GM23338 (cell line): ENCODE results near the gene PPHLN1. TPM values are rescaled to one million over a fixed set of nuclear protein-coding genes. Genes with fewer than 3 reads are reported as not detected.

Experiments used
- ATAC-seq: fragments of 200-7000 bp; cut with Tn5 transposase; 3 replicates; pipeline ENCODE4 v1.9.1; 2020
- DNase-seq: peaks from one replicate; pipeline ENCODE4 v3.0.0-alpha.2; 2015; ENCODE audit warnings: low spot score
- H2AFZ ChIP-seq: fragments of 200-600 bp; sonication (generic); 2 replicates; pipeline ENCODE4 v1.8.0; 2016; ENCODE audit warnings: antibody characterized with exemption, mild to moderate bottlenecking, moderate library complexity
- H3F3A ChIP-seq: fragments of 200-600 bp; sonication (generic); replicated peaks from 2 replicates; pipeline ENCODE4 v1.8.0; 2017; ENCODE audit warnings: antibody characterized with exemption, mixed run types, low read depth
- H3K27ac ChIP-seq: fragments of 200-600 bp; sonication (generic); 2 replicates; pipeline ENCODE4 v1.6.1; 2016; ENCODE audit warnings: low read depth
- H3K27me3 ChIP-seq: fragments of 200-600 bp; sonication (generic); 2 replicates; pipeline ENCODE4 v1.8.0; 2016; ENCODE audit warnings: mild to moderate bottlenecking, mixed run types, moderate library complexity; ENCODE audit not compliant: insufficient read depth
- H3K36me3 ChIP-seq: fragments of 200-600 bp; sonication (generic); 2 replicates; pipeline ENCODE4 v1.8.0; 2016; ENCODE audit warnings: mild to moderate bottlenecking; ENCODE audit not compliant: insufficient read depth
- H3K4me1 ChIP-seq: fragments of 200-600 bp; sonication (generic); 2 replicates; pipeline ENCODE4 v1.8.0; 2016; ENCODE audit warnings: mild to moderate bottlenecking, moderate library complexity; ENCODE audit not compliant: insufficient read depth
- H3K4me2 ChIP-seq: fragments of 200-600 bp; sonication (generic); 2 replicates; pipeline ENCODE4 v1.7.1; 2017; ENCODE audit warnings: mixed run types
- H3K4me3 ChIP-seq: fragments of 200-600 bp; sonication (generic); 2 replicates; pipeline ENCODE4 v1.6.1; 2016; ENCODE audit warnings: mixed run types
- H3K79me2 ChIP-seq: fragments of 200-600 bp; sonication (generic); replicated peaks from 2 replicates; pipeline ENCODE4 v1.8.0; 2017; ENCODE audit warnings: mild to moderate bottlenecking; ENCODE audit not compliant: insufficient read depth
- H3K9me2 ChIP-seq: fragments of 200-600 bp; sonication (generic); 2 replicates; pipeline ENCODE4 v1.8.0; 2017; ENCODE audit not compliant: insufficient read depth
- H4K20me1 ChIP-seq: fragments of 200-600 bp; sonication (generic); replicated peaks from 2 replicates; pipeline ENCODE4 v1.8.0; 2017; ENCODE audit warnings: mild to moderate bottlenecking; ENCODE audit not compliant: insufficient read depth
- H3K27ac Mint-ChIP-seq: 2 replicates; pipeline ENCODE4 v1.8.0; 2020; ENCODE audit warnings: inconsistent platforms, mild to moderate bottlenecking, moderate library complexity, mixed read lengths
- H3K27me3 Mint-ChIP-seq: 3 replicates; pipeline ENCODE4 v1.8.0; 2022; ENCODE audit warnings: low read depth, mild to moderate bottlenecking, moderate library complexity, mixed read lengths, inconsistent platforms; ENCODE audit not compliant: insufficient read depth, poor library complexity
- H3K36me3 Mint-ChIP-seq: 3 replicates; pipeline ENCODE4 v1.8.0; 2021; ENCODE audit warnings: low read depth, mild to moderate bottlenecking, inconsistent platforms, moderate library complexity, mixed read lengths
- H3K4me1 Mint-ChIP-seq: 3 replicates; pipeline ENCODE4 v1.8.0; 2020; ENCODE audit warnings: mild to moderate bottlenecking, inconsistent platforms, mixed read lengths
- H3K4me3 Mint-ChIP-seq: 3 replicates; pipeline ENCODE4 v1.8.0; 2021; ENCODE audit warnings: moderate library complexity, mild to moderate bottlenecking, inconsistent platforms, mixed read lengths
- H3K9me3 Mint-ChIP-seq: 3 replicates; pipeline ENCODE4 v1.8.0; 2020; ENCODE audit warnings: moderate library complexity, mild to moderate bottlenecking, inconsistent platforms, mixed read lengths
- CREB1 ChIP-seq: fragments of 250-450 bp; sonication (Bioruptor Pico); IDR thresholded peaks from 2 replicates; pipeline ENCODE4 v1.5.0; 2020; ENCODE audit warnings: low read depth, mild to moderate bottlenecking, moderate library complexity
- CTCF ChIP-seq, 2 experiments: fragments of 200-600 bp in 1 of 2; sonication (generic) in 1 of 2; conservative IDR thresholded peaks; 2 replicates each; pipeline versions ENCODE4 v1.5.1 to v1.6.1; 2016 to 2017; ENCODE audit warnings: antibody characterized with exemption in 2 of 2, low read depth in 2 of 2, mild to moderate bottlenecking in 2 of 2, moderate library complexity in 1 of 2
- ETS1 ChIP-seq: IDR thresholded peaks from 2 replicates; pipeline ENCODE4 v1.6.1; 2016; ENCODE audit warnings: antibody characterized with exemption
- EZH2 ChIP-seq: fragments of 200-600 bp; sonication (generic); IDR thresholded peaks from one replicate; pipeline ENCODE4 v1.8.0; 2017; ENCODE audit warnings: antibody characterized with exemption, mild to moderate bottlenecking, low read depth; ENCODE audit not compliant: unreplicated experiment
- EZH2phosphoT487 ChIP-seq: fragments of 200-600 bp; sonication (generic); IDR thresholded peaks from one replicate; pipeline ENCODE4 v1.8.1; 2018; ENCODE audit warnings: antibody characterized with exemption; ENCODE audit not compliant: unreplicated experiment
- JUNB ChIP-seq: IDR thresholded peaks from one replicate; pipeline ENCODE4 v1.6.1; 2016; ENCODE audit warnings: antibody characterized with exemption; ENCODE audit not compliant: unreplicated experiment
- NANOG ChIP-seq: IDR thresholded peaks from 2 replicates; pipeline ENCODE4 v1.6.1; 2016; ENCODE audit warnings: antibody characterized with exemption, borderline replicate concordance
- POLR2AphosphoS5 ChIP-seq: IDR thresholded peaks from 2 replicates; pipeline ENCODE4 v1.6.1; 2016; ENCODE audit warnings: antibody characterized with exemption, low read depth
- REST ChIP-seq: IDR thresholded peaks from one replicate; pipeline ENCODE4 v1.6.1; 2018; ENCODE audit warnings: antibody characterized with exemption; ENCODE audit not compliant: unreplicated experiment
- STAT1 ChIP-seq: IDR thresholded peaks from one replicate; pipeline ENCODE4 v1.6.1; 2016; ENCODE audit warnings: antibody characterized with exemption; ENCODE audit not compliant: unreplicated experiment
- ZNF114 ChIP-seq: fragments of 250-450 bp; sonication (Bioruptor Pico); IDR thresholded peaks from 2 replicates; pipeline ENCODE4 v1.5.0; 2020; ENCODE audit warnings: mild to moderate bottlenecking, moderate library complexity
- ZNF331 ChIP-seq: fragments of 250-450 bp; sonication (Bioruptor Pico); IDR thresholded peaks from 2 replicates; pipeline ENCODE4 v1.5.0; 2020; ENCODE audit warnings: low read depth, mild to moderate bottlenecking, moderate library complexity
- ZNF462 ChIP-seq: fragments of 250-450 bp; sonication (Bioruptor Pico); IDR thresholded peaks from 2 replicates; pipeline ENCODE4 v1.5.0; 2020; ENCODE audit warnings: mild to moderate bottlenecking, moderate library complexity
- polyA plus RNA-seq: library from polyadenylated mRNA; unstranded; fragments of >200 nt; fragmentation: Nextera tagmentation; extraction: Ambion mirVana; gene quantifications from 2 replicates; pipeline ENCODE4 v1.2.1, GENCODE V29; 2016
- total RNA-seq: library from RNA; depleted of rRNA; stranded (reverse); fragments of >200 nt; shearing (Covaris generic); gene quantifications from 2 replicates; pipeline ENCODE4 v1.2.3, GENCODE V29; 2014

The PPHLN1 gene
- total and polyA plus RNA-seq, 2 experiments from 2014 or later = 93.0 to 103 TPM

- Histone ChIP-seq H2AFZ (no peak overlapping the region), H3F3A (no peaks in the 10 kb centered on the region), H3K79me2 (no peaks in the 10 kb centered on the region), H3K27me3 (no peaks in the 10 kb centered on the region), H3K4me3 (no peak overlapping the region), H3K27ac (no peak overlapping the region), H3K9me2 (no peaks in the 10 kb centered on the region), H3K4me1 (no peaks in the 10 kb centered on the region), H3K36me3 (no peaks in the 10 kb centered on the region), H3K4me2 (no peak overlapping the region), H4K20me1 (no peaks in the 10 kb centered on the region)
- Mint-ChIP-seq H3K27ac (no peak overlapping the region), H3K9me3 (no peaks in the 10 kb centered on the region; the same call in 2 of the 3 replicates), H3K4me1 (no peaks in the 10 kb centered on the region), H3K4me3 (no peak overlapping the region), H3K36me3 (no peaks in the 10 kb centered on the region), H3K27me3 (no peaks in the 10 kb centered on the region)
- DNase-seq (no peak), ATAC-seq (no peak)
- TF ChIP-seq ZNF114 (CRISPR knock-in tag) = no peak
- no peak for TF ChIP-seq STAT1
- TF ChIP-seq JUNB = no peak
- TF ChIP-seq POLR2AphosphoS5 = no peak
- TF ChIP-seq CTCF (conservative IDR thresholded peaks at IDR 0.05; ENCODE audit: low read depth in 2 of 2) = no peak
- TF ChIP-seq EZH2phosphoT487 = no peak
- no peak for TF ChIP-seq ETS1
- TF ChIP-seq CREB1 = no peak
- no peak for TF ChIP-seq ZNF331 (CRISPR knock-in tag)
- no peak for TF ChIP-seq REST
- TF ChIP-seq NANOG = no peak
- no peak for TF ChIP-seq ZNF462 (CRISPR knock-in tag)
- no peak for TF ChIP-seq EZH2
These were observed 42.2 kb upstream of the PPHLN1 start for GRCh38 chr12:42283739-42284138.
